Measurements from ENCODE around the gene ADAM33. TPM values are rescaled to one million over a fixed set of nuclear protein-coding genes. Genes with fewer than 3 reads are reported as not detected.

The ADAM33 gene
- total RNA-seq, 1 donor from 2014 or later = 11.7 TPM

GRCh38 chr20:3696200-3696599, 14.4 kb upstream of the ADAM33 start:
- Histone ChIP-seq H3K27me3 (ENCODE audit: low read depth) (no peaks in the 10 kb centered on the region), H3K4me3 (no peak overlapping the region), H3K36me3 (no peaks in the 10 kb centered on the region), H3K4me1 (no peaks in the 10 kb centered on the region), H3K9me3 (no peaks in the 10 kb centered on the region), H3K27ac (no peak overlapping the region)
- ATAC-seq = no peak
- intact Hi-C loops (cut with DNase I) = no loop called here
- DNase-seq = no peak
- TF ChIP-seq CTCF (IDR thresholded peaks at IDR 0.05) = peak; percentile 31

GRCh38 chr20:3694864-3695263, 13.1 kb upstream of the ADAM33 start:
- TF ChIP-seq CTCF (IDR thresholded peaks at IDR 0.05) = no peak
- ATAC-seq (no peak), DNase-seq (no peak)
- Histone ChIP-seq H3K4me1 (no peaks in the 10 kb centered on the region), H3K9me3 (no peaks in the 10 kb centered on the region), H3K27ac (no peak overlapping the region), H3K36me3 (no peaks in the 10 kb centered on the region), H3K4me3 (no peak overlapping the region), H3K27me3 (ENCODE audit: low read depth) (no peaks in the 10 kb centered on the region)
- intact Hi-C loops (cut with DNase I) = no loop called here

- TF ChIP-seq CTCF (IDR thresholded peaks at IDR 0.05) = no peak
- intact Hi-C loops (cut with DNase I) = no loop called here
- Histone ChIP-seq H3K27me3 (ENCODE audit: low read depth) (no peaks in the 10 kb centered on the region), H3K36me3 (no peaks in the 10 kb centered on the region), H3K9me3 (no peaks in the 10 kb centered on the region), H3K4me1 (no peaks in the 10 kb centered on the region), H3K27ac (no peak overlapping the region), H3K4me3 (no peak overlapping the region)
- no peak for DNase-seq
- no peak for ATAC-seq
Measured at GRCh38 chr20:3693376-3693775, 11.6 kb upstream of the ADAM33 start.

- intact Hi-C loops (cut with DNase I) = no loop called here
- Histone ChIP-seq H3K36me3 (no peaks in the 10 kb centered on the region), H3K4me3 (no peak overlapping the region), H3K4me1 (no peaks in the 10 kb centered on the region), H3K9me3 (no peaks in the 10 kb centered on the region), H3K27ac (no peak overlapping the region), H3K27me3 (ENCODE audit: low read depth) (no peaks in the 10 kb centered on the region)
- ATAC-seq (no peak), DNase-seq (no peak)
- TF ChIP-seq CTCF (IDR thresholded peaks at IDR 0.05) = no peak
Measured at GRCh38 chr20:3692706-3693294, 11.0 kb upstream of the ADAM33 start.

GRCh38 chr20:3691897-3692296, 10.1 kb upstream of the ADAM33 start:
- no peak for DNase-seq
- H3K36me3 ChIP-seq = no peaks in the 10 kb centered on the region
- no peak for ATAC-seq
- intact Hi-C loops (cut with DNase I) = no loop called here
- no peaks in the 10 kb centered on the region for H3K4me1 ChIP-seq
- H3K9me3 ChIP-seq = no peaks in the 10 kb centered on the region
- H3K27ac ChIP-seq = no peak overlapping the region
- no peak overlapping the region for H3K4me3 ChIP-seq
- TF ChIP-seq CTCF (IDR thresholded peaks at IDR 0.05) = no peak
- H3K27me3 ChIP-seq (ENCODE audit: low read depth) = no peaks in the 10 kb centered on the region

GRCh38 chr20:3691306-3691705, 9.5 kb upstream of the ADAM33 start:
- Histone ChIP-seq H3K4me3 (no peak overlapping the region), H3K27me3 (ENCODE audit: low read depth) (no peaks in the 10 kb centered on the region), H3K27ac (no peak overlapping the region), H3K9me3 (no peaks in the 10 kb centered on the region), H3K4me1 (no peaks in the 10 kb centered on the region), H3K36me3 (no peaks in the 10 kb centered on the region)
- intact Hi-C loops (cut with DNase I) = no loop called here
- DNase-seq = no peak
- no peak for ATAC-seq
- TF ChIP-seq CTCF (IDR thresholded peaks at IDR 0.05) = no peak
